H1 (cell line): ENCODE results near the gene LMTK3. TPM values are rescaled to one million over a fixed set of nuclear protein-coding genes. Genes with fewer than 3 reads are reported as not detected.

Source experiments
- ATF2 ChIP-seq: IDR thresholded peaks from 2 replicates; pipeline ENCODE4 v1.6.1; 2012; ENCODE audit warnings: low read length, inconsistent platforms
- BACH1 ChIP-seq: IDR thresholded peaks from 2 replicates; pipeline ENCODE4 v1.6.1; 2012; ENCODE audit warnings: low read length, improper control_type of control experiment
- CTCF ChIP-seq, 3 experiments: IDR thresholded peaks; 1 replicate in 2 of 3; 2 replicates in 1 of 3; pipeline versions ENCODE4 v1.5.1 to v1.6.1; 2011; ENCODE audit warnings: low read length in 3 of 3, mild to moderate bottlenecking in 3 of 3, inconsistent platforms in 2 of 3, low read depth in 1 of 3, moderate library complexity in 1 of 3; ENCODE audit not compliant: insufficient read depth in 1 of 3; ENCODE audit errors: control extremely low read depth in 1 of 3
- TAF1 ChIP-seq: IDR thresholded peaks from 2 replicates; pipeline ENCODE4 v1.6.1; 2011; ENCODE audit warnings: mild to moderate bottlenecking, low read depth, low read length
- USF2 ChIP-seq: IDR thresholded peaks from 2 replicates; pipeline ENCODE4 v1.6.1; 2011; ENCODE audit warnings: low read length, improper control_type of control experiment
- polyA plus RNA-seq, 7 experiments: library from polyadenylated mRNA; depleted of rRNA in 3 of 7; stranded (reverse) in 5 of 7; unstranded in 2 of 7; fragments of >200 nt in 5 of 7; fragments of 200-250 nt in 2 of 7; gene quantifications; 1 replicate in 5 of 7; 2 replicates in 1 of 7; 4 replicates in 1 of 7; pipeline versions ENCODE4 v1.2.1 to v1.2.3, GENCODE V29; 2011 to 2013; ENCODE audit warnings: missing spikeins in 2 of 7, mixed read lengths in 2 of 7
- total RNA-seq: library from RNA; stranded (reverse); fragmentation: NEBNext Ultra II Directional; extraction: Animal tissue kit (Norgen Biotek cat#: 25700); gene quantifications from 2 replicates; pipeline ENCODE4 v1.2.1, GENCODE V29; 2021

The LMTK3 gene
- total and polyA plus RNA-seq, 2 of the 8 experiments (the other 6 are each of a cell fraction or from before 2014, with no cell fraction given), result 2.7 to 12.4 TPM

- TF ChIP-seq ATF2, result no peak
- no peak for TF ChIP-seq TAF1
- no peak for TF ChIP-seq CTCF (IDR thresholded peaks at IDR 0.05; ENCODE audit: control extremely low read depth in 1 of 3, insufficient read depth in 1 of 3, low read depth in 1 of 3, low read length in 3 of 3)
- TF ChIP-seq USF2, result no peak
- no peak for TF ChIP-seq BACH1
Measured at GRCh38 chr19:48544856-48545750, 33.5 kb upstream of the LMTK3 start (continued).
